A549 (cell line): Measurements from ENCODE around the gene DCLK2. TPM values are rescaled to one million over a fixed set of nuclear protein-coding genes. Genes with fewer than 3 reads are reported as not detected.

Source experiments
- ATAC-seq, 2 experiments: fragments of 200-7000 bp in 1 of 2; fragments of >200 bp in 1 of 2; cut with Nextera tagmentation in 1 of 2; cut with Tn5 transposase in 1 of 2; 3 replicates each; pipeline versions ENCODE4 v1.8.0 to v1.9.1; 2018 to 2020; ENCODE audit warnings: mild to moderate bottlenecking in 1 of 2, moderate library complexity in 1 of 2
- CTCF ChIA-PET: fragments of 300-600 bp; sonication (Branson Sonifier 250); formaldehyde crosslinking; extraction: SDS; loops from one replicate; lab custom pipeline; 2021; ENCODE audit warnings: antibody characterized with exemption, inconsistent platforms; lab: Yijun Ruan, JAX
- POLR2A ChIA-PET: fragments of 350-600 bp; formaldehyde crosslinking; extraction: SDS; loops from one replicate; lab custom pipeline; 2021; ENCODE audit warnings: antibody characterized with exemption, inconsistent platforms; lab: Yijun Ruan, JAX
- DNase-seq, 2 experiments: peaks; one replicate each; pipeline versions ENCODE4 v3.0.0 to v3.0.0-alpha.2; 2011 to 2016; ENCODE audit warnings: low read depth in 1 of 2, low spot score in 1 of 2
- FAIRE-seq: peaks from 2 replicates; lab custom pipeline; 2011; peaks lifted over from hg19 to GRCh38; lab: Jason Lieb, UNC
- H3K27ac ChIP-seq, 2 experiments: fragments of >200 bp; sonication (Bioruptor Twin); formaldehyde crosslinking; 3 replicates each; pipeline ENCODE4 v1.5.1; 2016 to 2017
- H3K4me1 ChIP-seq: fragments of >200 bp; sonication (Bioruptor Twin); formaldehyde crosslinking; 3 replicates; pipeline ENCODE4 v1.6.1; 2016
- H3K4me2 ChIP-seq: fragments of >200 bp; sonication (Bioruptor Twin); formaldehyde crosslinking; 3 replicates; pipeline ENCODE4 v1.6.1; 2016
- H3K4me3 ChIP-seq: fragments of >200 bp; sonication (Bioruptor Twin); formaldehyde crosslinking; 3 replicates; pipeline ENCODE4 v1.5.1; 2016
- H3K9me3 ChIP-seq: fragments of >200 bp; sonication (Bioruptor Twin); formaldehyde crosslinking; 3 replicates; pipeline ENCODE4 v1.6.1; 2016
- ATOH8 ChIP-seq: fragments of 250-450 bp; sonication (Bioruptor Pico); IDR thresholded peaks from 2 replicates; pipeline ENCODE4 v1.5.0; 2020; ENCODE audit warnings: low read depth, mild to moderate bottlenecking, moderate library complexity
- BCL3 ChIP-seq: fragments of >200 bp; sonication (Bioruptor Twin); formaldehyde crosslinking; IDR thresholded peaks from 3 replicates; pipeline ENCODE4 v1.6.1; 2016
- BHLHE40 ChIP-seq: IDR thresholded peaks from 2 replicates; pipeline ENCODE4 v1.6.1; 2012; ENCODE audit warnings: low read depth, low read length, inconsistent platforms
- CBX2 ChIP-seq: fragments of 200-600 bp; sonication (generic); IDR thresholded peaks from 2 replicates; pipeline ENCODE4 v1.6.1; 2016; ENCODE audit warnings: low read depth, mild to moderate bottlenecking, borderline replicate concordance
- CBX8 ChIP-seq: fragments of 200-600 bp; sonication (generic); IDR thresholded peaks from 2 replicates; pipeline ENCODE4 v1.6.1; 2016
- CHD2 ChIP-seq: fragments of 150-350 bp; IDR thresholded peaks from 2 replicates; pipeline ENCODE4 v1.6.1; 2014; ENCODE audit warnings: low read length; ENCODE audit not compliant: partially characterized antibody
- E2F6 ChIP-seq: IDR thresholded peaks from 2 replicates; pipeline ENCODE4 v1.6.1; 2012; ENCODE audit warnings: low read depth, borderline replicate concordance
- EP300 ChIP-seq, 2 experiments: fragments of >200 bp; sonication (Bioruptor Twin); formaldehyde crosslinking; IDR thresholded peaks; 2 replicates in 1 of 2; 3 replicates in 1 of 2; pipeline ENCODE4 v1.6.1; 2016 to 2017
- FOSL2 ChIP-seq, 2 experiments: fragments of 450-650 bp in 1 of 2; fragments of >200 bp in 1 of 2; sonication (Bioruptor Twin) in 1 of 2; formaldehyde crosslinking; IDR thresholded peaks; 2 replicates each; pipeline versions ENCODE4 v1.5.0 to v1.6.1; 2016 to 2020; ENCODE audit warnings: mild to moderate bottlenecking in 1 of 2, moderate library complexity in 1 of 2
- HOXB13 ChIP-seq: fragments of 250-450 bp; sonication (Bioruptor Pico); IDR thresholded peaks from 2 replicates; pipeline ENCODE4 v1.5.0; 2020; ENCODE audit warnings: low read depth, mild to moderate bottlenecking, moderate library complexity
- JUNB ChIP-seq: fragments of >200 bp; sonication (Bioruptor Twin); formaldehyde crosslinking; IDR thresholded peaks from 2 replicates; pipeline ENCODE4 v1.6.1; 2016
- KDM5A ChIP-seq: fragments of 200-600 bp; sonication (generic); IDR thresholded peaks from 2 replicates; pipeline ENCODE4 v1.6.1; 2016; ENCODE audit warnings: antibody characterized with exemption, mild to moderate bottlenecking
- MAX ChIP-seq: IDR thresholded peaks from 2 replicates; pipeline ENCODE4 v1.6.1; 2012
- NPAS2 ChIP-seq: fragments of 250-450 bp; sonication (Bioruptor Pico); IDR thresholded peaks from 2 replicates; pipeline ENCODE4 v1.8.0; 2022; ENCODE audit warnings: mild to moderate bottlenecking, moderate library complexity, borderline replicate concordance
- PHF8 ChIP-seq: fragments of 200-600 bp; sonication (generic); IDR thresholded peaks from 2 replicates; pipeline ENCODE4 v1.6.1; 2016; ENCODE audit warnings: low read depth, mild to moderate bottlenecking, antibody characterized with exemption, moderate library complexity, borderline replicate concordance
- POLR2A ChIP-seq: IDR thresholded peaks from 2 replicates; pipeline ENCODE4 v1.6.1; 2012; ENCODE audit warnings: mild to moderate bottlenecking, low read length
- REST ChIP-seq: fragments of 200-600 bp; sonication (generic); IDR thresholded peaks from 2 replicates; pipeline ENCODE4 v1.6.1; 2016; ENCODE audit warnings: antibody characterized with exemption, mild to moderate bottlenecking, moderate library complexity
- RFX5 ChIP-seq: fragments of 450-650 bp; IDR thresholded peaks from 2 replicates; pipeline ENCODE4 v1.7.1; 2014; ENCODE audit warnings: antibody characterized with exemption, mild to moderate bottlenecking, moderate library complexity
- ZFP36 ChIP-seq: fragments of 450-650 bp; IDR thresholded peaks from 2 replicates; pipeline ENCODE4 v1.6.1; 2014; ENCODE audit warnings: borderline replicate concordance; ENCODE audit not compliant: partially characterized antibody
- WGBS: methylation state at CpG from one replicate; pipeline ENCODE4 v1.1.6; 2017; ENCODE audit errors: missing lambda C conversion rate; 5-methylcytosine and 5-hydroxymethylcytosine counted together
- polyA plus RNA-seq, 4 experiments: library from polyadenylated mRNA; depleted of rRNA in 3 of 4; stranded (reverse); fragments of >200 nt; fragmentation: RNase III in 1 of 4; extraction: RNeasy Plus Mini Kit Qiagen cat#74134 plus additional on column Dnase treatment in 1 of 4; gene quantifications; 2 replicates in 3 of 4; 3 replicates in 1 of 4; pipeline ENCODE4 v1.2.3, GENCODE V29; 2011 to 2017

DCLK2 gene
- polyA plus RNA-seq, 2 of the 4 experiments (the other 2 are of a cell fraction) = 8.1 to 11.6 TPM

- Histone ChIP-seq H3K27ac (no peak overlapping the region), H3K4me1 (no peaks in the 10 kb centered on the region), H3K4me3 (no peak overlapping the region), H3K4me2 (no peak overlapping the region), H3K9me3 (no peaks in the 10 kb centered on the region)
- no peak for ATAC-seq
- over 99% methylated on average over 6 of the region's 6 CpGs for WGBS
- ChIA-PET CTCF (interaction anchor here (0.6 to 1.6 kb wide), 2 partner anchors 25 to 134 kb away, joined by 3 to 4 read pairs; no protein-coding TSS in a partner anchor), POLR2A (no interaction called here)
- TF ChIP-seq CHD2 (no peak), E2F6 (no peak), BHLHE40 (no peak), RFX5 (no peak), CBX2 (no peak), ZFP36 (no peak), FOSL2 (IDR thresholded peaks at IDR 0.05) (no peak), FOSL2 (CRISPR knock-in tag; IDR thresholded peaks at IDR 0.05) (no peak), NPAS2 (CRISPR knock-in tag) (no peak), POLR2A (no peak), PHF8 (no peak), ATOH8 (CRISPR knock-in tag) (no peak), CBX8 (no peak), HOXB13 (no peak), JUNB (no peak), MAX (no peak)
- no peak for FAIRE-seq
- no peak for DNase-seq
Observed at GRCh38 chr4:150258569-150258968, 180.3 kb downstream of the DCLK2 start.

- ATAC-seq = no peak
- TF ChIP-seq BHLHE40 = no peak
- TF ChIP-seq REST = no peak
- no peak for TF ChIP-seq NPAS2 (CRISPR knock-in tag)
- no peak for TF ChIP-seq KDM5A
- no peak for TF ChIP-seq BCL3
- no peak for TF ChIP-seq E2F6
- no peak for TF ChIP-seq EP300 (IDR thresholded peaks at IDR 0.05)
- Histone ChIP-seq H3K9me3 (no peaks in the 10 kb centered on the region), H3K27ac (no peak overlapping the region), H3K4me1 (no peaks in the 10 kb centered on the region), H3K4me2 (no peak overlapping the region), H3K4me3 (no peak overlapping the region)
- no peak for FAIRE-seq
- POLR2A ChIA-PET = interaction anchor here (0.6 to 0.7 kb wide), 2 partner anchors 439 to 966 kb away, joined by 3 to 4 read pairs; no protein-coding TSS in a partner anchor
- WGBS = 89% methylated on average over 7 of the region's 8 CpGs
- DNase-seq = no peak
- CTCF ChIA-PET = interaction anchor here (0.6 kb wide), 3 partner anchors 45 to 443 kb away, joined by 3 read pairs; no protein-coding TSS in a partner anchor
Observed at GRCh38 chr4:150259861-150260567, 181.8 kb downstream of the DCLK2 start.
